ENCODE results near the gene VPS11. TPM values are rescaled to one million over a fixed set of nuclear protein-coding genes. Genes with fewer than 3 reads are reported as not detected.

VPS11 gene
- total RNA-seq, 1 donor from 2014 or later: 36.9 TPM

DNA sequence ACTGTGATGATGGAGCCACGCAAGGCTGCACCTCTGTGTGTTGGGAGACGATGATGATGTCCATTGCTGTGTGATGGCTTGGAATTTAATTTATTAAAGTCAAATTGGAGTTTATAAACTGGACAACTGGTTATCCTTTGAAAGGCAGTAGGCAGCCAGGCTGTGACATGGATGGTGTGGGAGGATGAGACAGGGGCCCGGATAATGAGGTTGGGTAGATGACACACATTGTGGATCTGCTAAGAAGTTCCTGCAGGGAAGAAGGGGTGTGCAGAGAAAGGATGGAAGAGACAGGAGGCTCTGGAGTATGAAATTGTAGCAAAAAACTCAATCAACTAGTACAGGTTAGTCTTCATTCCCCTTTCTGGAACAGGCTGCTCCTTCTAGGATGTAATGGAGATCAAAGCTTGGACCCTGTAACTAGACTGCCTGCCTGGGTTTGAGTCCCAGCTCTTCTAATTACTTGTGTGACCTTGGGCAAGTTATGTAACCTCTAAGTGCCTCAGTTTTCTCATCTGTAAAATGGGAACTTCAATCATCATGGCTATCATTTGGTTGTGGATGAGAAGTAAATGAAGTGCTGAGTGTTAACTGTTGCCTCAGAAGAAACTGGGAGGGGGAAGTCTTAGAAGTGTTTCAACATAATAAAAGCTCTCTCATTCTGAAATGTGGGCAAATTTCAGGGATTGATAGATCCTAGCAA lies 49.5 kb downstream of the VPS11 start:
- DNase-seq (ENCODE audit: extremely low read depth, low read depth, low spot score): no peak

DNA sequence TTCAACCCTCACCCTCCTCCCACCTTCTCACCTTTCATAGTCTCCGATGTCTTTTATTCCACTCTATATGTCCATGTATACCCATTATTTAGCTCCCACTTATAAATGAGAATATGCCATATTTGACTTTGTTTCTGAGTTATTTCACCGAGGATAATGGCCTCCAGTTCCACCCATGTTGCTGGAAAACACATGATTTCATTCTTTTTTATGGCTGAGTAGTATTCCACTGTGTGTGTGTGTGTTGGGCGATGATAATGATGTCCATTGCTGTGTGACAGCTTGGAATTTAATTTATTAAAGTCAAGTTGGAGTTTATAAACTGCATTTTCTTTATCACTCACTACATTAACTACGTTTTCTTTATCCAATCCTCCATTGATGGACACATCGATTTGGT lies 50.6 kb downstream of the VPS11 start:
- no peak for DNase-seq (ENCODE audit: extremely low read depth, low read depth, low spot score)

DNA sequence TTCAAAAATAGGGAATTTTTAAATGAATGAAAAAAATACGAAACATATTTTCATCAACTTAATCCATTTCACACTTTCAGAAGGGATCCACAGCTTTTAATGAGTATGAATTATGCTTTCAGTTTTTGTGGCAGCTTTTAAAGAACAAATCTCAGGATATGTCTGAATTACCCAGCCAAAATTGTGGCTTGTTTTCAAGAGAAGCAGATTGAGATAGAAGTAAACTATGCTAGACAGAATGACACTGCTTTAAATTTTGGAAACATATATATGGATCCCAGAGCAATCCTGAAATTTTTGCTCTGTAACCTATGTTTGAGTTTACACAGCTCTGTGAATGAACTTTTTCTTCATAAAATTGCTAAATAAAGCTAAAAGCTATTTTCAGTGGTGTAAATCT lies 51.3 kb downstream of the VPS11 start:
- DNase-seq (ENCODE audit: extremely low read depth, low read depth, low spot score): no peak

DNA sequence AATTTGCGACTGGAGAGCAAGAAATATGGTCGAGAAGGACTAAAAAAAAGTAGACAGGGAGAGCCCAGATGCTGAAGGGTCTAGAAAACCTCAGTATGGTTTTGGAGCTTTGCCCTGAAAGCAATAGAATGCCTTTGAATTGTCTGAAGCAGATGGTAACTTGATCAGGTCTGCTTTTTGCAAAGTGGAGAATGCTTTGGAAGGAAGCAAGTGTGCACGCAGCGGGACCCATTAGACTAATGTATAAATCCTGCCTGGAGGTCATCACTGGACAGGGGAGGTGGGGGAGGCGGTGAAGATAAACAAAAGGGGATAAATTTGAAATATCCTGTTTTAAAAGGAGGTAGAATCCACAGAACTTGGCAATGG lies 53.0 kb downstream of the VPS11 start:
- no peak for DNase-seq (ENCODE audit: extremely low read depth, low read depth, low spot score)

DNA sequence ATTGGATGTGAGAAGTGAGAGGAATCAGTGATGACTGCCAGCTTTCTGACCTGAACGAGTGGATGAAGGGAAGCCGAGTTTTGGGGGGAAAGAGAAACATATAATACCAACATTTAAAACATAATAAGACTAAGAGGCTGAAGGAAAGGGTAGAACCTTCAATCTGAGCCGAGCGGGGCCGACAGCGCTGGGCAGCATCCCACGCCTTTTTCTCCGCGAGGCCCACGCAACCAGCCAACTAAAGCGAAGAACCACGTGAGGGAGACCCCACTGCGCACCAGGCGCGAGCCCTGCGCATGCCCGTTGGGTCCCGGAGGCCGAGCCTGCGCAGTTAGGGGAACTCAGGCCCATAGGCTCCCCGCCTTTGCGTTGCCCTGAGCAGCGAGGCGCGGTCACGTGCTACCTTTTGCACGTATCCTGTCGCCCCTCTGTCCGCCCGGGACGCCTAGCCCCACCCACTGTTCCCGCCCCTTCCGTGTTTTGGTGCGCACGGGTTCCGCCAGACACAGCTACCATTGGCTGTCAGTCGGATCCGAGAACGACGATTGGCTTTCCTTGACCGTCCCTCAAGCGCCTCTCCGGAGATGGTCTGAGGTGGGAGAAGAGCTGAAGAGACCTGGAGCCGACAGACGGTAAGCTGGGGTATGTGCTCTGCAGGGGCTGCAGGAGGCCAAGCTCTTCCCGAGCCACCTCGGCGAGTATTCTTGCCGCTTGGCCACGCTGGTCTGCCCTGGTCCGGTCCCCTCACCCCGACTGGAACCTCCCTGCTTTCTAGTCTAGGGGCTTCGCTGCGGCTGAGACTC lies 53.6 kb downstream of the VPS11 start, which contains the start of gene HINFP:
Gene HINFP, plus strand, starts transcription at position 573 of the 803 bp plus-strand sequence. CDS start 5,365 bp downstream, outside the sequence.
- peak; percentile 93 for DNase-seq (ENCODE audit: extremely low read depth, low read depth, low spot score)

DNA sequence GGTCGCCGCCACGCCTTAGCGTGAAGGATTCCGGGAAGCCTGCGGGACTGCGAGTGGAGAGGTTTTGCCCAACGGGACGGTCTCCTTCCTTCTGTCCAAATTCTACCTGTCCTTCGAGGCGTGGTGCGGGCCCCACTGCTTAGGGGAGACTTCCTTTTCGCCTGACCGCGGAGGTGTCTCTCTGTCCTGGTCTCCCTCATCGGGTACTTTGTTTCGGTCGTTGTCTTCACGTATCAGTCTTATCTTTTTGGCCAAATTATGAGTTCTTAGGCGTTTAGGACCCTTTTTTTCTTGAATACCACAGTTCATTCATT lies 54.1 kb downstream of the VPS11 start:
- DNase-seq (ENCODE audit: extremely low read depth, low read depth, low spot score): no peak

DNA sequence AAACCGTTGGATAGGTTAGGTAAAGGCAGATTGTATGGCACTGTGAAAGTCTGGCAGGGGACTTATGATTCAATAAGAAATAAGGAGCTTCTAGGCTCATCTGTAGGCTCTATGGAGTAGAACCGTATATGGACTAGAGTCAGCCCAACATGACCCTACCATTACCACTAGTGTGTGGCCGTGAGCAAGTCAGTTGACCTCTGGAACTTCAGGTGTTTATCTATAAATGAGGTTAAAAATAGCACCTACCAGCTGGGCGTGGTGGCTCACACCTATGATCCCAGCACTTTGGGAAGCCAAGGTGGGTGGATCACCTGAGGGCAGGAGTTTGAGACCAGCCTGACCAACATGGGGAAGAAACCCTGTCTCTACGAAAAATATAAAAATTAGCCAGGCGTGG lies 58.2 kb downstream of the VPS11 start:
- DNase-seq (ENCODE audit: extremely low read depth, low read depth, low spot score): no peak

DNA sequence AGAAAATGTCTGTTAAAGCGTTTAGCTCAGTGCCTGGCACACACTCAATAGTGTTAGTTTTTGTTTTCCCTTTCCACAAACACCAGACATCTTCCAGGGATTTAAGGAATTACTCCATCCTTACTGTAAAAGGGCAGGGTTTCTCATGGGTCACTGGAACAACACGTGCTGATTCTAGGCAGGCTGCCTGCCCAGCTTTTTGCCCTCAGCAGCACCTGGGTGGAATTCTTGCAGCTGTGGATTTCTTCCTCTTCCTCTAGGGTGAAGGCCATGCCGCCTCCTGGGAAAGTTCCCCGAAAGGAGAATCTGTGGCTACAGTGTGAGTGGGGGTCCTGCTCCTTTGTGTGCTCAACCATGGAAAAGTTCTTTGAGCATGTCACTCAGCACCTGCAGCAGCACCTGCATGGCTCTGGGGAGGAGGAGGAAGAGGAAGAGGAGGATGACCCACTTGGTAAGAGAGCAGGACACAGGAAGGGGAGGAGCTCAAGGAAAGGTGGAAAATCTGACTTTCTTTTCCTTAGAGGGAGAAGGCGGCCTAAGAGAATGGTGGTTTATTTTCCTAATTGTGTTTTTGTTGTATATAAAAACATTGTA lies 59.2 kb downstream of the VPS11 start:
- no peak for DNase-seq (ENCODE audit: extremely low read depth, low read depth, low spot score)

DNA sequence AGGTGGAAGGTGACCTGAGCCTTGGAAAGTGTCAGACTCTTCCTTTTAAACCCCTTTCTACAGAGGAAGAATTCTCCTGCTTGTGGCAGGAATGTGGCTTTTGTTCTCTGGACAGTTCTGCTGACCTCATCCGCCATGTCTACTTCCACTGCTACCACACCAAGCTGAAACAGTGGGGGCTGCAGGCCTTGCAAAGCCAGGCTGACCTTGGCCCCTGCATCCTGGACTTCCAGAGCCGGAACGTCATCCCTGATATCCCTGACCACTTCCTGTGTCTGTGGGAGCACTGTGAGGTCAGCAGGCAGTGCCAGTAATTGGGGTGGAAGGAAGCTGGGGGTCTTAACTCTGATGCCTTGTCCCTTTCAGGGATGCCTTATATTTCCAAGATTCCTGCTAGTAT lies 63.0 kb downstream of the VPS11 start:
- DNase-seq (ENCODE audit: extremely low read depth, low read depth, low spot score): no peak

Other genes with a start within 250 kb of the VPS11 start
- gene CXCR5, start 183.9 kb upstream of the VPS11 start, total RNA-seq: not detected in 2 replicates
- 30.8 and 39.1 TPM in 2 replicates for gene BCL9L, start 141.9 kb upstream of the VPS11 start, total RNA-seq
- not detected in 2 replicates for gene UPK2, start 111.5 kb upstream of the VPS11 start, total RNA-seq
- gene FOXR1, start 96.1 kb upstream of the VPS11 start, total RNA-seq: not detected in 2 replicates
- 6.4 and 16.6 TPM in 2 replicates for gene CENATAC, start 69.7 kb upstream of the VPS11 start, total RNA-seq
- 1,518 and 2,158 TPM in 2 replicates for gene RPS25, start 49.5 kb upstream of the VPS11 start, total RNA-seq
- gene TRAPPC4, start 49.1 kb upstream of the VPS11 start, total RNA-seq: 76.3 and 91.1 TPM in 2 replicates
- gene SLC37A4, start 36.9 kb upstream of the VPS11 start, total RNA-seq: 19.0 and 23.0 TPM in 2 replicates
- 144 and 195 TPM in 2 replicates for gene HYOU1, start 10.6 kb upstream of the VPS11 start, total RNA-seq
- 8.6 and 10.1 TPM in 2 replicates for gene HMBS, start 17.1 kb downstream of the VPS11 start, total RNA-seq
- 18.6 and 45.5 TPM in 2 replicates for gene DPAGT1, start 34.0 kb downstream of the VPS11 start, total RNA-seq
- gene C2CD2L, start 39.5 kb downstream of the VPS11 start, total RNA-seq: 8.9 and 13.2 TPM in 2 replicates
- gene HINFP, start 53.8 kb downstream of the VPS11 start, total RNA-seq: 13.0 and 17.3 TPM in 2 replicates
- 0.29 and 1.2 TPM in 2 replicates for gene ABCG4, start 81.2 kb downstream of the VPS11 start, total RNA-seq
- gene NLRX1, start 100.9 kb downstream of the VPS11 start, total RNA-seq: 21.6 and 23.3 TPM in 2 replicates
- gene NHERF4, start 117.7 kb downstream of the VPS11 start, total RNA-seq: not detected in 2 replicates
- 30.6 and 38.7 TPM in 2 replicates for gene CBL, start 138.5 kb downstream of the VPS11 start, total RNA-seq
- 5,782 and 6,347 TPM in 2 replicates for gene MCAM, start 249.3 kb downstream of the VPS11 start, total RNA-seq